Fibroblast of lung (primary cell): ENCODE measurements around the gene TMPRSS7. TPM values are rescaled to one million over a fixed set of nuclear protein-coding genes. Genes with fewer than 3 reads are reported as not detected.

Source experiments
- DNase-seq, 2 donors: peaks; one replicate each; pipeline versions ENCODE4 v3.0.0 to v3.0.0-alpha.2; 2010; ENCODE audit warnings: low read depth in 2 of 2
- H2AFZ ChIP-seq: 2 replicates; pipeline ENCODE4 v1.5.1; 2012; ENCODE audit warnings: low read length, control low read depth, inconsistent platforms
- H3K27ac ChIP-seq: 2 replicates; pipeline ENCODE4 v1.5.1; 2011; ENCODE audit warnings: low read length, control low read depth; ENCODE audit not compliant: insufficient read depth
- H3K27me3 ChIP-seq: 2 replicates; pipeline ENCODE4 v1.5.1; 2011; ENCODE audit warnings: mild to moderate bottlenecking, low read length; ENCODE audit not compliant: control insufficient read depth, insufficient read depth
- H3K36me3 ChIP-seq: 2 replicates; pipeline ENCODE4 v1.5.1; 2011; ENCODE audit warnings: low read length; ENCODE audit not compliant: control insufficient read depth, insufficient read depth
- H3K4me1 ChIP-seq: 2 replicates; pipeline ENCODE4 v1.5.1; 2011; ENCODE audit warnings: low read length; ENCODE audit not compliant: control insufficient read depth, insufficient read depth; ENCODE audit errors: extremely low read depth
- H3K4me2 ChIP-seq: 2 replicates; pipeline ENCODE4 v1.5.1; 2011; ENCODE audit warnings: low read length, control low read depth; ENCODE audit not compliant: insufficient read depth; ENCODE audit errors: extremely low read depth
- H3K4me3 ChIP-seq, 4 experiments: fragments of 200-600 bp in 1 of 4; sonication (generic) in 1 of 4; replicated peaks in 1 of 4; 2 replicates each; pipeline ENCODE4 v1.5.1; 2011 to 2016; ENCODE audit warnings: low read length in 4 of 4, low read depth in 3 of 4, mild to moderate bottlenecking in 3 of 4, control low read depth in 2 of 4, inconsistent platforms in 1 of 4, mixed read lengths in 1 of 4; ENCODE audit not compliant: insufficient read depth in 1 of 4; ENCODE audit errors: control extremely low read depth in 1 of 4
- H3K79me2 ChIP-seq: 2 replicates; pipeline ENCODE4 v1.5.1; 2012; ENCODE audit warnings: mild to moderate bottlenecking, low read length, inconsistent platforms; ENCODE audit not compliant: control insufficient read depth, insufficient read depth
- H3K9ac ChIP-seq: 2 replicates; pipeline ENCODE4 v1.5.1; 2011; ENCODE audit warnings: mild to moderate bottlenecking, low read length, control low read depth; ENCODE audit not compliant: insufficient read depth
- H3K9me3 ChIP-seq: 2 replicates; pipeline ENCODE4 v1.5.1; 2012; ENCODE audit warnings: low read depth, low read length; ENCODE audit not compliant: control insufficient read depth, insufficient read depth
- H4K20me1 ChIP-seq: 2 replicates; pipeline ENCODE4 v1.5.1; 2011; ENCODE audit warnings: low read length; ENCODE audit not compliant: control insufficient read depth, insufficient read depth; ENCODE audit errors: extremely low read depth
- EZH2 ChIP-seq: IDR thresholded peaks from 2 replicates; pipeline ENCODE4 v1.5.1; 2012; ENCODE audit warnings: low read length, control low read depth, mild to moderate bottlenecking; ENCODE audit errors: missing control alignments
- polyA plus RNA-seq, 2 donors: library from polyadenylated mRNA; depleted of rRNA in 1 of 2; stranded (reverse) in 1 of 2; unstranded in 1 of 2; fragments of >200 nt; gene quantifications; 2 replicates each; pipeline ENCODE4 v1.2.1, GENCODE V29; 2011 to 2012; ENCODE audit warnings: missing spikeins in 1 of 2
- total RNA-seq: library from RNA; depleted of rRNA; stranded (reverse); fragments of >200 nt; gene quantifications from 2 replicates; pipeline ENCODE4 v1.2.1, GENCODE V29; 2014
- TF ChIP-seq, protein P1 (sequence below), 2 donors: IDR thresholded peaks in 1 of 2; conservative IDR thresholded peaks in 1 of 2; 1 replicate in 1 of 2; 2 replicates in 1 of 2; pipeline ENCODE4 v1.5.1; 2011 to 2012; ENCODE audit warnings: low read length in 2 of 2, control low read depth in 1 of 2, inconsistent platforms in 1 of 2, low read depth in 1 of 2, mild to moderate bottlenecking in 1 of 2

The TMPRSS7 gene
- total and polyA plus RNA-seq, 2 donors (not counting 1 experiment from before 2014, with no cell fraction given): not detected

- no peaks in the 10 kb centered on the region for H3K27me3 ChIP-seq
- H3K4me1 ChIP-seq: no peaks in the 10 kb centered on the region
- H3K36me3 ChIP-seq: no peaks in the 10 kb centered on the region
- H3K9me3 ChIP-seq: no peaks in the 10 kb centered on the region
- H3K9ac ChIP-seq: no peak overlapping the region
- no peak overlapping the region for H2AFZ ChIP-seq
- TF ChIP-seq, protein P1, sequence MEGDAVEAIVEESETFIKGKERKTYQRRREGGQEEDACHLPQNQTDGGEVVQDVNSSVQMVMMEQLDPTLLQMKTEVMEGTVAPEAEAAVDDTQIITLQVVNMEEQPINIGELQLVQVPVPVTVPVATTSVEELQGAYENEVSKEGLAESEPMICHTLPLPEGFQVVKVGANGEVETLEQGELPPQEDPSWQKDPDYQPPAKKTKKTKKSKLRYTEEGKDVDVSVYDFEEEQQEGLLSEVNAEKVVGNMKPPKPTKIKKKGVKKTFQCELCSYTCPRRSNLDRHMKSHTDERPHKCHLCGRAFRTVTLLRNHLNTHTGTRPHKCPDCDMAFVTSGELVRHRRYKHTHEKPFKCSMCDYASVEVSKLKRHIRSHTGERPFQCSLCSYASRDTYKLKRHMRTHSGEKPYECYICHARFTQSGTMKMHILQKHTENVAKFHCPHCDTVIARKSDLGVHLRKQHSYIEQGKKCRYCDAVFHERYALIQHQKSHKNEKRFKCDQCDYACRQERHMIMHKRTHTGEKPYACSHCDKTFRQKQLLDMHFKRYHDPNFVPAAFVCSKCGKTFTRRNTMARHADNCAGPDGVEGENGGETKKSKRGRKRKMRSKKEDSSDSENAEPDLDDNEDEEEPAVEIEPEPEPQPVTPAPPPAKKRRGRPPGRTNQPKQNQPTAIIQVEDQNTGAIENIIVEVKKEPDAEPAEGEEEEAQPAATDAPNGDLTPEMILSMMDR (conservative IDR thresholded peaks at IDR 0.05 in 1 of 2, IDR thresholded peaks at IDR 0.05 in 1 of 2; ENCODE audit: low read depth in 1 of 2, low read length in 2 of 2): no peak
- TF ChIP-seq EZH2: no peak
- H4K20me1 ChIP-seq: no peaks in the 10 kb centered on the region
- no peak overlapping the region for H3K4me2 ChIP-seq
- no peak overlapping the region for H3K27ac ChIP-seq
- DNase-seq: no peak
- H3K4me3 ChIP-seq: no peak overlapping the region
- no peaks in the 10 kb centered on the region for H3K79me2 ChIP-seq
Observed at GRCh38 chr3:112119962-112120836, 85.7 kb downstream of the TMPRSS7 start.

DNA sequence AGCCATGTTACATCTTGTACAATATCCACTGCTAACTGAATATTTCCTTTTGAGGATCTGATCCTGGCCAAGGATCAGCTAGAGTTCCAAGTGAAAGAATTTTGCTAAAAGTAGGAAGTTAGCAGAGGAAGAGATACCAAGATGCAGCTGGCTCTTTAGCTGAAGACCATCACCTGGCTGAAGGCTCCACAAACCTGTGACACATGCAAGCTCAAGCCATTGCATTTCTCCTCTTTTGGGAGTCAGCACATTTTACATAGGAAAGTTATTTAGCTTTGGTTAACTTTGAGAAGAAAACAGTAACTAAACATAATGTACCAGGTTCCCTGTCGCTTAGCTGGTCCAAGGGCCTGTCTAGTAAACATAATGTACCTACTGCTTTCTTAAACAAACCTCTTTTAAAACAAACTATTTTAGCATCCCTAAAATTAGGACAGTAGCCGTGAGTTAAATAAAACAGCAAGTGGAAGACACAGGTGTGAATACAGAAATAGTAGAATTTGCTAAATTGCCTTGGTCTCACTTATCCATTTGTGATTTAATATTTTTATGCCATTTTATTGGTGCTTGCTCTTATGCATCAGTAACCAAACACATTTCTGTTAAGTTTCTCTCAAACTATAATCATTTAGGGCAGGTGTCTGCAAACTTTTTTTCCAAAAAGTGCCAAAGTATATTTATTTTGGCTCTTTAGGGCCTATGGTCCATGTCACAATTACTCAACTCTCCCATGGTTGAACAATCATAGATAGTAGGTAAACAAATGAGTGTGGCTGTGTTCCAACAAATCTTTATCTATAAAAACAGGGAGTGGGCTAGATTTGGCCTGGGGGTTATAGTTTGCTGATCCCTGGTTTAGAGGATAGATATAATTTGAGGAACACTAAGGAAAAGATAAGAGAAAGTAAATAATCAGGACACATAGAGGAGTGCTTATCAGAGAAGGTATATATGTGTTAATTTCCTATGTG is 87.3 kb downstream of the TMPRSS7 start:
- H3K9me3 ChIP-seq: no peaks in the 10 kb centered on the region
- no peak overlapping the region for H3K9ac ChIP-seq
- H2AFZ ChIP-seq: no peak overlapping the region
- H3K27ac ChIP-seq: no peak overlapping the region
- no peak overlapping the region for H3K4me2 ChIP-seq
- no peak overlapping the region for H3K4me3 ChIP-seq
- H3K79me2 ChIP-seq: no peaks in the 10 kb centered on the region
- no peak for TF ChIP-seq EZH2
- TF ChIP-seq, protein P1 (conservative IDR thresholded peaks at IDR 0.05 in 1 of 2, IDR thresholded peaks at IDR 0.05 in 1 of 2; ENCODE audit: low read depth in 1 of 2, low read length in 2 of 2): no peak
- no peaks in the 10 kb centered on the region for H3K36me3 ChIP-seq
- H3K27me3 ChIP-seq: no peaks in the 10 kb centered on the region
- DNase-seq: no peak
- no peaks in the 10 kb centered on the region for H3K4me1 ChIP-seq
- no peaks in the 10 kb centered on the region for H4K20me1 ChIP-seq

- no peaks in the 10 kb centered on the region for H3K36me3 ChIP-seq
- no peak overlapping the region for H3K9ac ChIP-seq
- H3K4me2 ChIP-seq: no peak overlapping the region
- no peaks in the 10 kb centered on the region for H3K27me3 ChIP-seq
- H3K79me2 ChIP-seq: no peaks in the 10 kb centered on the region
- TF ChIP-seq, protein P1 (conservative IDR thresholded peaks at IDR 0.05 in 1 of 2, IDR thresholded peaks at IDR 0.05 in 1 of 2; ENCODE audit: low read depth in 1 of 2, low read length in 2 of 2): no peak
- no peak for TF ChIP-seq EZH2
- H2AFZ ChIP-seq: no peak overlapping the region
- no peak overlapping the region for H3K27ac ChIP-seq
- H4K20me1 ChIP-seq: no peaks in the 10 kb centered on the region
- no peak for DNase-seq
- H3K9me3 ChIP-seq: no peaks in the 10 kb centered on the region
- H3K4me3 ChIP-seq: no peak overlapping the region
- no peaks in the 10 kb centered on the region for H3K4me1 ChIP-seq
Observed at GRCh38 chr3:112122870-112123269, 88.3 kb downstream of the TMPRSS7 start.
